Activated CD8-positive, alpha-beta memory T cell treated with anti-CD3 and anti-CD28 coated beads, Interleukin-2, amount 50 U/mL, for 1 hour (primary cell): Measurements from ENCODE around the gene ATP6V0A4.
"Not testable (repeated sequence)": the region's sequence is repeated elsewhere in the genome, so short reads cannot be mapped to it uniquely, and the experiment has no call there.

Experiments used
- DNase-seq: peaks from one replicate; pipeline ENCODE4 v3.0.0-alpha.2; 2020; ENCODE audit errors: extremely low read depth

The ATP6V0A4 gene

DNA sequence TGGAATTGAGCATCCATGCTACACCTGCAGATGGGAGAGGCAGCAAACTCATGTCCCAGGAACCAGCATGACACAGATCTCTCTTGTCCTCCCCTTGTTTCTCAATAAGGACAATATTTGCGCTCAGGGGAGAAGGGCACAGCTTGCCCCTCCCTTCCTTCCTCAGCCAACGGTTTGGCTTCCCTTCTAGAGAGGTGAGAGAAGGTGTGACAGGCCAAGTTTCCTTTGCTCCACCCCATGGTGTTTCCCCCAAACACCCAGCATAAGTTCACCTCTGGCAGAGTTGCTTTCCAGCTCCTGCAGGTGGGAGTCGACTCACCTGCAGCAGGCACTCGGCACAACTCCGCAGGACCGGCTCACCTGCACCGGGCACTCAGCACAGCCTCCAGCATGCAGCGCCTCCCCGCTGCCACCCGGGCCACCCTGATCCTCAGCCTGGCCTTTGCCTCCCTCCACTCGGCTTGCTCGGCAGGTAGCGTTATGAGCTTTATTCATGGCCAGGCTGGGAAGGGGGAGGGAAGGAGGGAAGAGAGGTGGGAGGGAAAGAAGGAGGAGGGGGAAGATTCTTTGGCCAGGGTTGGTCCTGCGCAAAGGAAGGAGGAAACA lies at the start of gene ATP6V0A4, which contains the start of gene TMEM213:
ATP6V0A4 (minus strand) TSS at position 482 of the 606 bp plus-strand sequence. CDS start 26,949 bp downstream, outside the sequence.
TMEM213 (plus strand) TSS at position 280 of the 606 bp plus-strand sequence; CDS start at position 391, 111 bp downstream.
- no peak for DNase-seq

DNA sequence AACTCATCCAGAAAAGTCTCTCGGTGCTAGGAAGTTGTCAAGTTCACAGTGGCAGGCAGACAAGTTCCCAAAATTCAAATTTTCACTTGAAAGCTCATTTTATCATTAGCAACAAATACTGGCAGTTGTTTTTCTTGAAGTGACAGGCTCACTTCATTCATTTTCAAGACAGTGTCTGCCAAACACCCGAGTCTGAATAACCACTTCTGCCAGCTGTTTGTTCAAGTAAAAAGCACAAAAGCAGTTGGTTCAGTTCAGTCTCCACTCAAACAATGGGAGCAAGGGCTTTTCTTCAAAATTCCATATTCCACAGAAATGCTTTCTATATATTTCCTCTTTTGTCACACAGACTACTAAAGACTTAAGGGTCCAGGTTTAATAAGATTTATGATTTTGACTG lies 47.7 kb upstream of the ATP6V0A4 start:
- no peak for DNase-seq

DNA sequence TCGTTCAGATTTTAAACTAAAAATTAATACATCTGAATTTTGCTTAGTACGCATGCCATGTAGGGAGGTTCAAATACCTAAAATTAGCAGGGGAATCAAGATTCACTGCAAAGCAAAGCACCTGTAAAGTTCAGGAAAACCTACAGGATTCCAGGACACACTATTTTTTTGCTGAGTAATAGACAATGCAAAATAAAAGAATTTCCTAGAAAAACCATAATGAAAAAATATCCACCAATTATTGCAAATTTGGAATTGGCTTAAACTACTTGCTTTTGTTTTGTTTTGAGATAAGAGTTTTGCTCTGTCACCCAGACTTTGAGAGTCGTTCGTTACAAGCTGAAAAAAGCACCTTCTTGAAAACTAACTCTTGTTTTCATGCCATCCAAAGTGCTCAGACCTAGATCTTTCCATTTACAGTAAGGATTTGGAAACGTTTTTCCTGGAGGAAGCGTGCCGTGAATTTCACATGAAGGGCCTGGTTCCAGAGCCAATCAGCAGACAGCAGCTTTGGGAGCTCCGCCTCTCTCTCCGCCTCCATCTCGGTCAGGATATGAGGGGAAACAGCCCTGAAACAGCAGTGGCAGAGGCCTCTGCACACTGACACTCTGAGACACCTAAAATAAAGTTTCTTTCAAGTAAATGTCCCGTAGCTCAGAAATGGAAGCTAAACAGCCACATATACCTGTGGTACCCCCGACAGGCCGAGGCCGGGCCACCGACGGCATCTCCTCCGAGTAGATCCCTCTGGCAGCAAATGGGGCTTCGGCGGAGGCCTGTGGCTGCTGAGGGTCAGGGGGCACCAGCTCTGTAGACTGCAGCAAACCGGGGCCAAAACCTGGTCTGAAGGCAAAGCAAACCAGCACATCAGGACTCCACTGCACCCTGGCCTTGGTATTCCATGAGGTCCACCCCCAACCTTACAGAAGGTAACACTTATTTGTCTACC lies 45.9 kb upstream of the ATP6V0A4 start:
- no peak for DNase-seq

DNA sequence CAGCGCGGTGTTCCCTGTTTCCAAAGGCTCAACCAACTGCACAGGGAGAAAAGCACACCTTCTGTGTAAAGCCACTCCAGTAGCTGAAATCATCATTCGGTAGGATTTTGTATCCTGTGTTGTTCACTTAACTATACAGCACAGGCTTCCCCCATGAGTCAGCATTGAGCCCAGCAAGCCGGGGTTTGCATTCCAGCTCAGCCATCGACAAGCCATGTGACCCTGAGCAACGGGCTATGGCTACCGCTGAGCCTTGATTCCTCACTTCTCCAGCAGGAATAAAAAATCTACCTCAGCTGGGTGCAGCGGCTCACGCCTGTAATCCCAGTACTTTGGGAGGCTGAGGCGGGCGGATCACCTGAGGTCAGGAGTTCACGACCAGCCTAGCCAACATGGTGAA lies 44.1 kb upstream of the ATP6V0A4 start:
- DNase-seq: no peak

DNA sequence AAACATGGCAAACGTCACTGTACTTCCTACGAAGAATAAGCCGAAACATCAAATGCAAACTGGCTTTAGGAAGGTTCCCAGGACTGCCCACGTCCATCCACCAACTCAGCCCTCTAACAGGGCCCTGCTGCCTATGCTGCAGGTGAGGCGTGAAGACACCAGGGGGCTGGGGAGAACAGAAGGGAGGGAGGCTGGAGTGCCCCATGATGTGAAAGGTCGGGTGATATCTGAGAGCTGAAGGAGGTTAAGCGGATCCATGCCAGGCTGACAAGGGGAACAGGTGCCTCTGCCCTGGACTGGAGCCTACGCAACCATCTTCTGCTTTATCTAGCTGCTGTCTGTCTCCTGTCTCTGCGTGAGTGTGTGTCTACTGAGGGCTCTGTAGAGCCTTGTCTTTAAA lies 40.2 kb upstream of the ATP6V0A4 start:
- no peak for DNase-seq

DNA sequence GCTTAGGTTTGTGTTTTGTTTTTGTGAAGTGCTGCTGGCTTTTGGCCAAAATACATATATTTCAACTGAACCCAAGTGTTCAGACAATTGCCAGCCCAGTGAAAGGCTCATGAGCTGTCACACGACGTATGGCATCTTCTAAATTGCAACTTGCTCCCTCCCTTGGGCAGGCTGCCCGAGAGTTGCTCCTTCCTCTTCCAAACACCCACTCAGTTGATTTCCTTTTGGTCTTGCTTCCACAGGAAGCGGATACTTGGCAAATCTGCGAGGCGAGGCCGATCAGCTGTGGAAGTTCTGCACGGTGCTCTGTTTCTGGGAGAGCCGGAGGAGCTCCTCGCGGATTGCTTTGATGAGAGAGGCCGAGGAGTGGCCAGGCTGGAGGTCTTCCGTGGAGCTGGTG lies 39.6 kb upstream of the ATP6V0A4 start:
- DNase-seq: no peak

DNA sequence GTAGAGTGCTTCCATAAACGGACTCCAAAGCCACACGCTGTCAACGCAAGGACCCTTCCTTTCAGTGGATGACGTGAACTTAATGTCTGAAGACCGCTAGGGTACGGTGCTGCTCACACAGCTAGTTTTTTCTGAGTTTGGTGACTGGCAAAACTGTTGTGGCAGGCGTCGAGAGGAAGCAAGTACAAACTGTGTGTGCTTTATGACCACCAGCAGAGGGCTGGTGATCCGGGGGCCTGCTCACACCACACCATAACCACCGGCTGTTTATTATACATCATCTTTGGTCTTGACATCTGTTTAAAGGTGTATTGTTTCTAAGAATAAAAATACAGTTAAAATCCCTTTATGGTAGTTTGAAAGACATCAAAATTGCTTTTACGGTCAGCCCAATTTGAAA lies 37.1 kb upstream of the ATP6V0A4 start:
- no peak for DNase-seq

DNA sequence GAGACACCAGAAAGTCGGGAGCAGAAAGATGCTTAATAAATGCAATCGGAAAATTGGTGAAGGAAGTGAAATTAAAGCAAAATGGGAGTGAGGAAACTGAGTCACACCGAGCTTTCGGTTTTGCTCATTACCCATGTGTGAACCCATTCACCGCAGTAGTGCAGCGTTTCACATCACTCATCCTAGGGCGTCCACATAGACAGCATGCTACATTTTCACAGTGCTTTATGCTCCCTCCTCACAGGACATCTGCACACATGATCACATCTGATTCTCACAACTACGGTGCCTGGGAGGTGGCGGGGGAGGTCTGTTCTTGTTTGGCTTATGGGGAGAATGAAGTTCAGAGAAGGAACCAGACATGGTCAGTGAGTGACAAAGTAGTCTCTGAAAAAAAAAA lies 36.6 kb upstream of the ATP6V0A4 start:
- DNase-seq: no peak

DNA sequence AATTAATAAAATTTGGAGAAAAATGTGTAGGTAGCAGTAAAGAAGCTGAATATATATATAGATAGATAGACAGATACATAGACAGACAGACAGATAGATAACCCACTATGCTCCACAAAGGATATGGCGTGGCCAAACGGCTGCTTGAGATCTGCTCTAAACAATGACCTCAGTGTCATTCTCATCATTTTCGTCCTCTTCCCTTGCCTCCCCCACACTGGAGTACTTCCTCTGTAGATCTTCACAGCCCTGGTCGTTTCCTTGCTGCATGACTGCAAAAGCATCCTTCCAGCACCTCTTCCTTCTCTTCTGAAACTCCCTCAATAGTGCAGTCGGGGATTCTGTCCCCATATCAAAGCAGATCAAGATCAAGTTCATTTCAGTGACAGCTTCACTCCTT lies 35.6 kb upstream of the ATP6V0A4 start:
- no peak for DNase-seq

DNA sequence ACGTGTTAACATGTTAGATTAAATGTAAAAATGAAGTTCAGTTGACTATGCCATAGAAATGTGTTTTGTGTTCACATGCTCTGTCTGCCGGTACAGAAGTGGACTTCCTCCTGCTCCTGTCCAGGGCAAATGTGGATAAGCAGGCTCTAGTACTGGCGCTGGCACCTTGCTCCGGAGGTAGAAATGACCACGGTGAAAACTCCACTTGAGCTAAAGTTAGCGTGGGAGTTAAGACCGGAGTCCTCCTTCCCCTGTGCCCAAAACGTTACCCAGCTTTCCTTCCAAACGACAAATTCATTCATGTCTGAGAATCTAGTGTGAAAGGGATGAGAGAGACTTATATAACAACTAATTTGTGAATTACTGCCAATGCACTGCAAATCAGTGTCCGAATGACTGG lies 35.0 kb upstream of the ATP6V0A4 start:
- no peak for DNase-seq

DNA sequence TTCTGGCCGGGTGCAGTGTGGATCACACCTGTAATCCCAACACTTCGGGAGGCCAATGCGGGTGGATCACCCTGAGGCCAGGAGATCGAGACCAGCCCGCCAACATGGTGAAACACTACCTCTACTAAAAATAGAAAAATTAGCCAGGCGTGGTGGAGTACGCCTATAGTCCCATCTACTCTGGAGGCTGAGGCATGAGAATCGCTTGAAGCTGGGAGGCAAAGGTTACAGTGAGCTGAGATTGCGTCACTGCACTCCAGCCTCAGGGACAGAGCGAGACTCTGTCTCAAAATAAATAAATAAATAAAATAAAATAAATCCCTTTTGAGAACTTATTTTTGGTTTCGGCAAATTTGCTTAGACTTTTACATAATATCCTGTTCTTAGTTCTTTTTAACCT lies 31.3 kb upstream of the ATP6V0A4 start:
- DNase-seq: no peak

DNA sequence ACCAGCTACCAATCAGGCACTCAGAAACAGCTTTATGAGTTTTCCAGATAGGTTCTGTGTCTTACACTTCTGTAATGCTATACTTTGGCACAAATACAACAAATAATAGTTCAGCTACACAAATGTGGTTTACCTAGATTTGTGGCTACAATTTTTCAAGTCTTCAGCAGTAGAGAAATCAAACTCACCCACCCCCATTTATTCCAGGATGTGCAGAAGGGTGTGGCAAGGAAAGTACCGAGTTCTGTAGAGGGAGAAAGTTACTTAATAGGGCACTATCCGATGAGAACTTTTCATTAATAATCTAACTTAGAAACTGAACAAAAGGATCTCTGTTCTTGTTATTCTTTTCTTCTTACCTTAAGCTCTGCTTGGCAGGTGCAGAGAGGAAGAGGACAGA lies 30.3 kb upstream of the ATP6V0A4 start:
- DNase-seq: no peak

DNA sequence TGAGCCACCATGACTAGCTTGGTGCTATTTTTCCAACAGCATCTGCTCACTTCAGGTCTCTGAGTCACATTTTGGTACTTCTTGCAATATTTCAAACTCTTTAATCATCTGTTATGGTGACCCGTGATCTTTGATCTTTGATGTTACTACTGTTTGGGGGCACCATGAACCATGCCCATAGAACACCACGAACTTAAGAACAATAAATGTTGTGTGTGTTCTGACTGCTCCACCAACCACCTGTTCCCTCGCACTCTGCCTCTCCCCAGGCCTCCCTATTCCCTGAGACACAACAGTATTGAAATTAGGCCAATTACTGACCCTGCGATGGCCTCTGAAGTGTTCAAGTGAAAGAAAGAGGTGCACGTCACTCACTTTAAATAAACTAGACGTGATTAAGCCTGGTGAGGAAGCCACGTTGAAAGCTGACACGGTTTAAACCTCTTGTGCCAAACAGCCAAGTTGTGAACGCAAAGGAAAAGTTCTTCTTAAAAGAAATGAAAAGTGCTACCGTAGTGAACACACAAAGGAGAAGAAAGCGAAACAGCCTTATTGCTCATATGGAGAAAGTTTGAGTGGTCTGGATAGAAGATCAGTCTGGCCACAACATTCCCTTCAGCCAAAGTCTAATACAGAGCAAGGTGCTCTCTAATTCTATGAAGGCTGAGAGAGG lies 27.2 kb upstream of the ATP6V0A4 start:
- no peak for DNase-seq

DNA sequence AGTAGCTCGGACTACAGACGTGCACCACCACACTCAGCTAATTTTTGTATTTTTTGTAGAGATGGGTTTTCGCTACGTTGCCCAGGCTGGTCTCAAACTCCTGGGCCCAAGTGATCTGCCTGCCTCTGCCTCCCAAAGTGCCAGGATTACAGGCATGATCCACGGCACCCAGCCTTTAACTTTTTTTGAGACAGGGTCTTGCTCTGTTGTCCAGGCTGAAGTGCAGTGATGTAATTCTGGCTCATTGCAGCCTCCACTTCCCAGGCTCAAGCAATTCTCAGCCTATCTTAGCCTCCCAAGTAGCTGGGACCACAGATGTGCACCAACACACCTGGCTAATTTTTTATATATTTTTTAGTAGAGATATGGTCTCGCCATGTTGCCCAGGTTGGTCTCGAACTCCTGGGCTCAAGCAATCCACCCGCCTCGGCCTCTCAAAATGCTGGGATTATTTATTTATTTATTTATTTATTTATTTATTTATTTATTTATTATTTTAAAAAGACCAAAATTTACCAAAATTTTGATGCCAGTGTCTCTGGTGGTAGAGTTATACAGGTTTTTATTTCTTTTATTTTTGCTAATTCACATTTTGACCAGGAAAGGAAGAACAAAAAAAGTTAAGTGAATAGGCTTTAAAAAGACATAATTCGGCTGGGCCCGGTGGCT lies 25.0 kb upstream of the ATP6V0A4 start:
- no peak for DNase-seq

DNA sequence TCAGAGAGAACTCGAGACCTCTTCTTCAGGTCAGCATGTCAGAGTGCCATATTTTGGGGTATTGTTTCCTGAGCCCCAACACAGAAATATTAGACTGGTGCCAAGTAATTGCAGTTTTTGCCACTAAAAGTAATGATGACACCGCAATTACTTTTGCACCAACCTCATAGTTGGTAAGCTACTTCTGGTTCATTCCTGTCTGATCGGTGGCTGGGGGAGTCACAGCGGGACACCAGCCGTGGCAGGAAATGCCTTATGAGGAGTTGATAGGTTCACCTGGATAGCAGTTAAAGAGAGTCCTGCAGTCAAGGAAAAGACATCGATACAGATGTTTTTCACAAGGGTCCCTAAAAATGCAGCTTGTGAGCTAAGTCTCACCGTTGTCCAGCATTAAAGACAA lies 23.9 kb upstream of the ATP6V0A4 start:
- no peak for DNase-seq

DNA sequence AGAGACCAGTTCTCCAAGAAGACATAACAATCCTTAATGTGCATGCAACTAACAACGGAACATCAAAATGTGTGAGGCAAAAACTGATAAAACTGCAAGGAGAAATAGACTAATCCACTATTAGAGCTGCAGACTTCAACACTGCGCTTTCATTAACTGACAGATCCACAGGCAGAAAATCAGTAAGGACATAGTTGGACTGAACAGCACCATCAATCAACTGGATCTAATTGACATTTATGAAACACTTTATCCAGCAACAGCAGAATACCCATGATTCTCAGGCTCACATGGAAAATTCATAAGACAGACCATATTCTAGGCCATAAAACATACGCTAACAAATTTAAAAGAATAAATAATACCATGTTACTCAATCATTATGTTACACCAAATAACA lies 21.6 kb upstream of the ATP6V0A4 start:
- DNase-seq: no peak

DNA sequence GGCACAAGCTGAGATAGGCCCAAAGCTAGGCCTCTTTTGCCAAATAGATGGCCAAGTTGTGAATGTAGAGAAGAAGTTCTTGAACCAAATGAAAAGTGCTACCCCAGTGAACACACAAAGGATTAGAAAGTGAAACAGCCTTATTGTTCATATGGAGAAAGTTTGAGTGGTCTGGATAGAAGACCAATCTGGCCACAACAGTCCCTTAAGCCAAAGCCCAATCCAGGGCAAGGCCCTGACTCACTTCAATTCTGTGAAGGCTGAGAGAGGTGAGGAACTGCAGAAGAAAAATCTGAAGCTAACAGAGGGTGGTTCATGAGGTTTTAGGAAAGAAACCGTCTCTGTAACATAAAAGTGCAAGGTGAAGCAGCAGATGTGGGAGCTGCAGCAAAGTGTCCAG lies 18.7 kb upstream of the ATP6V0A4 start:
- no peak for DNase-seq

DNA sequence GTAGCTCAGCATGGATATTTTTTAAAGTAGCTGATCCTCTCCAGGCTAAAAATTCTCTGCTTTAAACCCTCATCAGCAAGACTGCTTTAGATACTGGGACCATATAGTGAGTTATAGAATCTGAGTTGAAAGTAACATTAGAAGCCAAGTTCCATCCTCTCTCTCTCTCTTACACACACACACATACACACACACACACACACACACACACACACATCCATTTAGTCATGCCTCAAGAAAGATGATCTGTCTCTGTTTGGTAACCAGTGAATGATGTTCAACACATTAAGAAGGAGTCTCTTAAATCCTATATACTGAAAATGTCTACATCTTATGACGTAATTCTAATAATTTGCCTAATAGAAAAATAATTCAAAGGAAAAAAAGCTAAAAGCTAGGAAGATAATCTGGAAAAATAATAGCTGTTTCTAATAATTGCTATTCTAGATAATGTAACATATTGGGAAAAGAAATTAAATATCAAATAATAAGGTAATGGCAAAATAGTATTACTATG lies 16.9 kb upstream of the ATP6V0A4 start:
- no peak for DNase-seq

DNA sequence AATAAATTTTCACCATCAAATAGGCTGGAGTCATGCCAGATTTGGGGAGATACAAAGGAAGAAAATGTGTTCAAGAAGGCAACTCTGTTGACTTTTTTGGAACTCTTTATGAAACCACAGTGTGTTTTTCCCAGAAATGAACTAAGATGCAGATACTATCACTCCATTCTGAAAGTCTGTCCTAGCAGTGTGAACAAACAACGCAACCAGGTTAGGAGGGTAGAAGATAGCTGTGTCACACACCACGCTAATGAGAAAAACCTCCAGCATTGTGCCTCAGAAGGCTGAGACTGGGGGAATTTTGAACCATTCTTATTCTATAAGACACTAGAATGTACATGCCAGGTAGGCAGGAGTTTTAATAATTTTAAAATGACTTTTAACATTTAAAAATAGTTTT lies 15.9 kb upstream of the ATP6V0A4 start:
- DNase-seq: no peak

DNA sequence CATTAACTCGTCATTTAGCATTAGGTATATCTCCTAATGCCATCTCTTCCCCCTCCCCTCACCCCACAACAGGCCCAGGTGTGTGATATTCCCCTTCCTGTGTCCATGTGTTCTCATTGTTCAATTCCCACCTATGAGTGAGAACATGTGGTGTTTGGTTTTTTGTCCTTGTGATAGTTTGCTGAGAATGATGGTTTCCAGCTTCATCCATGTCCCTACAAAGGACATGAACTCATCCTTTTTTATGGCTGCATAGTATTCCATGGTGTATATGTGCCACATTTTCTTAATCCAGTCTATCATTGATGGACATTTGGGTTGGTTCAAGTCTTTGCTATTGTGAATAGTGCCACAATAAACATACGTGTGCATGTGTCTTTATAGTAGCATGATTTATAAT lies 13.3 kb upstream of the ATP6V0A4 start:
- DNase-seq: not testable (repeated sequence)

DNA sequence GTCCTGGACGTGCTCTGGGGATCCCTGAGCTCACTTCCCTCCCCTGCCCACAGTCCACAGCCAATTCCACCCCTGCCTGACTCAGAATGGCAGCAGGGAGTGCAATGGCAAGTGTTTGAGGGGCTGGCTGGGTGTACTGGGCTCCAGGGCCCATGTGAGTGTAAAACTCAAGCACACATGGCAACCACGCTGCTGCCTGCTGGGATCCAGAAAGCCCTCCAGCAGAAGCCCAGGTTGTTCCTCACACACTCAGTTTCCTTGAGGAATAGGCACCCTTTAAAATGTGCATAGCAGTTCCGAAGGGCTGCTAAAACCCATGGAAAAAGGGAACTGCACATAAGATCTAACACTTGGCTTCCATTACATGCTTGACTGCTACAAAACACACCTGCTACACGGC lies 11.3 kb upstream of the ATP6V0A4 start:
- DNase-seq: no peak

DNA sequence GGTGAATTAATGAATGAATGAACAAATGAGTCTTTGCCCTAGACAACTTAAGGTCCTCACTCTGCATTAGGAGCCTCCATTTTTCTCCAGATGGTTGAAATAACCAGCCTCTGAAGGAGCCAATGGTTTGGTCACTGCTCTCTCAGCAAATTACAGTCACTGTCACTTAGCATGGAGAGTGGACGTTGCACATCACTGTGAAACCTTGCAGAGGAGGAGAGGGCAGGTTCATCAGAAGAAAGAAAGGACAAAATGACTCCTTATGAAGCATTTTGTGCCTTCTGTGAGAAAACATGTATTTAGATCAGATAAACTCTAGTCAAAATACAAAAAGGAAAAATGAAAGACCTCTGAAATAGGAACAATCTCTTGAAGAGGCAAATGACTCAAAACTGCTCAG lies 6.6 kb upstream of the ATP6V0A4 start:
- no peak for DNase-seq
